Panc1 (cell line): ENCODE results near the gene BAIAP2. TPM values are rescaled to one million over a fixed set of nuclear protein-coding genes. Genes with fewer than 3 reads are reported as not detected.

Experiments used
- ATAC-seq: fragments of 200-7000 bp; cut with Tn5 transposase; 2 replicates; pipeline ENCODE4 v1.9.1; 2020; ENCODE audit warnings: mild to moderate bottlenecking, moderate library complexity
- BruUV-seq: library from RNA; stranded (reverse); fragments of 400-500 nt; replicated peaks from 2 replicates; lab custom pipeline; 2021; lab: Mats Ljungman, UMichigan
- CTCF ChIA-PET: fragments of 300-600 bp; sonication (Branson Sonifier 250); formaldehyde crosslinking; loops from one replicate; lab custom pipeline; 2022; ENCODE audit warnings: antibody characterized with exemption; lab: Charles Lee
- POLR2A ChIA-PET: fragments of 300-600 bp; sonication (Branson Sonifier 250); formaldehyde crosslinking; loops from one replicate; lab custom pipeline; 2022; ENCODE audit warnings: antibody characterized with exemption; lab: Charles Lee
- DNase-seq: peaks from one replicate; pipeline ENCODE4 v3.0.0-alpha.2; 2010; ENCODE audit warnings: low read depth, low spot score
- H3K27ac ChIP-seq: 2 replicates; pipeline ENCODE4 v1.5.1; 2011; ENCODE audit warnings: mild to moderate bottlenecking, low read length, inconsistent platforms
- H3K27me3 ChIP-seq: fragments of 200-500 bp; sonication (Bioruptor generic); 2 replicates; pipeline ENCODE4 v1.6.0; 2014; ENCODE audit warnings: low read length, inconsistent platforms; ENCODE audit not compliant: control insufficient read depth, insufficient read depth
- H3K36me3 ChIP-seq: fragments of 200-500 bp; sonication (Bioruptor generic); 2 replicates; pipeline ENCODE4 v1.5.1; 2014; ENCODE audit warnings: inconsistent platforms, mild to moderate bottlenecking, low read length, moderate library complexity; ENCODE audit not compliant: control insufficient read depth, insufficient read depth
- H3K4me1 ChIP-seq: 2 replicates; pipeline ENCODE4 v1.5.1; 2011; ENCODE audit warnings: inconsistent platforms, mild to moderate bottlenecking, low read length, moderate library complexity; ENCODE audit not compliant: control insufficient read depth, insufficient read depth
- H3K4me3 ChIP-seq, 2 experiments: 2 replicates each; pipeline ENCODE4 v1.5.1; 2011 to 2012; ENCODE audit warnings: low read depth in 2 of 2, low read length in 2 of 2, mild to moderate bottlenecking in 2 of 2, inconsistent platforms in 1 of 2, moderate library complexity in 1 of 2
- H3K9me3 ChIP-seq: fragments of 200-500 bp; sonication (Bioruptor generic); 2 replicates; pipeline ENCODE4 v1.5.1; 2014; ENCODE audit warnings: low read depth, mild to moderate bottlenecking, inconsistent platforms, low read length, moderate library complexity; ENCODE audit not compliant: control insufficient read depth, insufficient read depth
- POLR2AphosphoS5 ChIP-seq: IDR thresholded peaks from 2 replicates; pipeline ENCODE4 v1.6.1; 2012; ENCODE audit warnings: mild to moderate bottlenecking, low read depth, low read length, moderate library complexity
- SIN3A ChIP-seq: IDR thresholded peaks from 2 replicates; pipeline ENCODE4 v1.6.1; 2012; ENCODE audit warnings: low read depth, mild to moderate bottlenecking, low read length, moderate library complexity, borderline replicate concordance; ENCODE audit not compliant: insufficient read depth
- TCF7L2 ChIP-seq: IDR thresholded peaks from 2 replicates; pipeline ENCODE4 v1.6.1; 2011; ENCODE audit warnings: mild to moderate bottlenecking, low read depth, low read length, inconsistent platforms
- in situ Hi-C: cut with HindIII; loops from 2 replicates; pipeline ENCODE4 v1.10.0; 2016; ENCODE audit warnings: low sequenced_read_pairs, low pct_unique_long_range_greater_than_20kb
- intact Hi-C: fragments of 100-400 bp; cut with micrococcal nuclease; formaldehyde crosslinking; loops from one replicate; pipeline ENCODE4 v1.10.0; 2022; ENCODE audit not compliant: unreplicated experiment
- total RNA-seq: library from RNA; stranded (reverse); gene quantifications from one replicate; pipeline ENCODE4 v1.2.1, GENCODE V29; 2021; ENCODE audit not compliant: unreplicated experiment
- TF ChIP-seq, protein P1 (sequence below), 2 experiments: IDR thresholded peaks; 2 replicates each; pipeline ENCODE4 v1.6.1; 2011 to 2012; ENCODE audit warnings: low read depth in 2 of 2, control low read depth in 1 of 2, low read length in 1 of 2, mild to moderate bottlenecking in 1 of 2, moderate library complexity in 1 of 2; ENCODE audit not compliant: insufficient read depth in 1 of 2
- TF ChIP-seq, protein P2 (sequence below): fragments of 450-650 bp; IDR thresholded peaks from 2 replicates; pipeline ENCODE4 v1.5.1; 2017; ENCODE audit warnings: mild to moderate bottlenecking

BAIAP2 gene
- total RNA-seq, 1 experiment from 2014 or later = 125 TPM

DNA sequence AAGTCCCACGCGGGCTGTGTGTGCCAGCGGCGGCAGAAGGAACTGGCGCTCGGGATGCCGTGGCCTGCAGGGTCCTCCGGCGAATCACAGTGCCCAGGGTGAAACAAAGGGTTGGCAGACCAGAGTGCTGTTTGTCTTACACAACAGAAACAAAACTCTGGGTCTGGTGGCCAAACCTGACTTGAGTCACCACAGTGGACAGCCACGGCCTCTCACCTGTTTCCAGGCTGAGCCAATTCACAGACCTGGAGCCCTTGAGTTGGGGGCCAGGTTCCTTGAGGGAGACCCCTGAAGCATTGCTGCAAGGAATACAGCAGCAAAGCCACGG is 45.4 kb upstream of the BAIAP2 start:
- no TSS peak for BruUV-seq
- Histone ChIP-seq H3K27me3 (no peaks in the 10 kb centered on the region), H3K9me3 (no peaks in the 10 kb centered on the region), H3K4me3 (peak overlapping the region; percentile 26 to 55), H3K27ac (peak overlapping the region; percentile 36; the same call in 1 of the 2 replicates), H3K4me1 (peaks cover 22% of the 10 kb centered on the region), H3K36me3 (no peaks in the 10 kb centered on the region; the same call in 1 of the 2 replicates)
- DNase-seq (no peak), ATAC-seq (peak; percentile 12)
- TF ChIP-seq, protein P1, sequence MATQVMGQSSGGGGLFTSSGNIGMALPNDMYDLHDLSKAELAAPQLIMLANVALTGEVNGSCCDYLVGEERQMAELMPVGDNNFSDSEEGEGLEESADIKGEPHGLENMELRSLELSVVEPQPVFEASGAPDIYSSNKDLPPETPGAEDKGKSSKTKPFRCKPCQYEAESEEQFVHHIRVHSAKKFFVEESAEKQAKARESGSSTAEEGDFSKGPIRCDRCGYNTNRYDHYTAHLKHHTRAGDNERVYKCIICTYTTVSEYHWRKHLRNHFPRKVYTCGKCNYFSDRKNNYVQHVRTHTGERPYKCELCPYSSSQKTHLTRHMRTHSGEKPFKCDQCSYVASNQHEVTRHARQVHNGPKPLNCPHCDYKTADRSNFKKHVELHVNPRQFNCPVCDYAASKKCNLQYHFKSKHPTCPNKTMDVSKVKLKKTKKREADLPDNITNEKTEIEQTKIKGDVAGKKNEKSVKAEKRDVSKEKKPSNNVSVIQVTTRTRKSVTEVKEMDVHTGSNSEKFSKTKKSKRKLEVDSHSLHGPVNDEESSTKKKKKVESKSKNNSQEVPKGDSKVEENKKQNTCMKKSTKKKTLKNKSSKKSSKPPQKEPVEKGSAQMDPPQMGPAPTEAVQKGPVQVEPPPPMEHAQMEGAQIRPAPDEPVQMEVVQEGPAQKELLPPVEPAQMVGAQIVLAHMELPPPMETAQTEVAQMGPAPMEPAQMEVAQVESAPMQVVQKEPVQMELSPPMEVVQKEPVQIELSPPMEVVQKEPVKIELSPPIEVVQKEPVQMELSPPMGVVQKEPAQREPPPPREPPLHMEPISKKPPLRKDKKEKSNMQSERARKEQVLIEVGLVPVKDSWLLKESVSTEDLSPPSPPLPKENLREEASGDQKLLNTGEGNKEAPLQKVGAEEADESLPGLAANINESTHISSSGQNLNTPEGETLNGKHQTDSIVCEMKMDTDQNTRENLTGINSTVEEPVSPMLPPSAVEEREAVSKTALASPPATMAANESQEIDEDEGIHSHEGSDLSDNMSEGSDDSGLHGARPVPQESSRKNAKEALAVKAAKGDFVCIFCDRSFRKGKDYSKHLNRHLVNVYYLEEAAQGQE (IDR thresholded peaks at IDR 0.05; ENCODE audit: insufficient read depth in 1 of 2, low read depth in 2 of 2, low read length in 1 of 2) = no peak
- ChIA-PET CTCF (interaction anchor here (0.5 to 0.9 kb wide), 2 partner anchors 233 to 249 kb away, joined by 3 to 17 read pairs; partner anchors contain the start of genes CEP131, NDUFAF8 and TEPSIN), POLR2A (no interaction called here)
- intact Hi-C loops = no loop called here
- in situ Hi-C loops = no loop called here

DNA sequence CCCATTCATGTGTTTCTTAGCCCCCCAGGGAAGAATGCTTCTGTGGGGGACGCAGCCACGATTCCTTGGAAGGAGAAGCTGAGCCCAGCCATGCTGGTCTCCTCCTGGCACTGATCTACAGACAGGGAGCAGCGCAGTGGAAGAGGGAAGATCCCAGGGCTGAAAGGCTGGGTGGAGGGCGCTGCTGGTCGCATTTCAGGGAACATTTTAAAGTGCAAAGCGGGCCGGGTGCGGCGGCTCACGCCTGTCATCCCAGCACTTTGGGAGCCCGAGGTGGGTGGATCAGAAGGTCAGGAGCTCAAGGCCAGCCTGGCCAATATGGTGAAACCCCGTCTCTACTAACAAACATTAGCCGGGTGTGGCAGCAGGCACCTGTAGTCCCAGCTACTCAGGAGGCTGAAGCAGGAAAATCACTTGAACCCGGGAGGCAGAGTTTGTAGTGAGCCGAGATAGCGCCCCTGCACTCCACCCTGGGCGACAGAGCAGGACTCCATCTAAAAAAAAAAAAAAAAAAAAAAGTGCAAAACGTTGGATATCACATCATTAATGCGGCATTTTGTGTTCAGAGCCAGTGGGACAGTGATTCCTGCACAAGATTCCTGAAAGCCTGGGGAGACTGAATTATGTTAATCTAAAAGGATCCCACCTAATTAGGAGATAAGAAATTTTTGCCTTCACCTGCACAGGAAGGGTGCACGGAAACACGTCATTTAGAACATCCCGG is 43.9 kb upstream of the BAIAP2 start:
- CTCF ChIA-PET = interaction anchor here (0.7 kb wide), 1 partner anchor 606 kb away, joined by 3 read pairs; no protein-coding TSS in a partner anchor
- H3K36me3 ChIP-seq = no peaks in the 10 kb centered on the region; the same call in 1 of the 2 replicates
- ATAC-seq (no peak), DNase-seq (no peak)
- H3K27me3 ChIP-seq = no peaks in the 10 kb centered on the region
- H3K4me3 ChIP-seq = peak overlapping the region; percentile 78 to 85
- no peak for TF ChIP-seq POLR2AphosphoS5
- no peak for TF ChIP-seq TCF7L2
- TF ChIP-seq, protein P2, sequence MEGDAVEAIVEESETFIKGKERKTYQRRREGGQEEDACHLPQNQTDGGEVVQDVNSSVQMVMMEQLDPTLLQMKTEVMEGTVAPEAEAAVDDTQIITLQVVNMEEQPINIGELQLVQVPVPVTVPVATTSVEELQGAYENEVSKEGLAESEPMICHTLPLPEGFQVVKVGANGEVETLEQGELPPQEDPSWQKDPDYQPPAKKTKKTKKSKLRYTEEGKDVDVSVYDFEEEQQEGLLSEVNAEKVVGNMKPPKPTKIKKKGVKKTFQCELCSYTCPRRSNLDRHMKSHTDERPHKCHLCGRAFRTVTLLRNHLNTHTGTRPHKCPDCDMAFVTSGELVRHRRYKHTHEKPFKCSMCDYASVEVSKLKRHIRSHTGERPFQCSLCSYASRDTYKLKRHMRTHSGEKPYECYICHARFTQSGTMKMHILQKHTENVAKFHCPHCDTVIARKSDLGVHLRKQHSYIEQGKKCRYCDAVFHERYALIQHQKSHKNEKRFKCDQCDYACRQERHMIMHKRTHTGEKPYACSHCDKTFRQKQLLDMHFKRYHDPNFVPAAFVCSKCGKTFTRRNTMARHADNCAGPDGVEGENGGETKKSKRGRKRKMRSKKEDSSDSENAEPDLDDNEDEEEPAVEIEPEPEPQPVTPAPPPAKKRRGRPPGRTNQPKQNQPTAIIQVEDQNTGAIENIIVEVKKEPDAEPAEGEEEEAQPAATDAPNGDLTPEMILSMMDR = no peak
- no peak for TF ChIP-seq SIN3A
- TF ChIP-seq, protein P1 (IDR thresholded peaks at IDR 0.05; ENCODE audit: insufficient read depth in 1 of 2, low read depth in 2 of 2, low read length in 1 of 2) = no peak
- H3K9me3 ChIP-seq = no peaks in the 10 kb centered on the region
- H3K27ac ChIP-seq = peak overlapping the region; percentile 84
- intact Hi-C loops (no loop called here), in situ Hi-C loops (no loop called here)
- peaks cover 22% of the 10 kb centered on the region for H3K4me1 ChIP-seq
- POLR2A ChIA-PET = no interaction called here
- no TSS peak for BruUV-seq
